Measurements from ENCODE around the gene BAIAP3.

BAIAP3 gene

GRCh38 chr16:1378804-1379303 lies 45.4 kb downstream of the BAIAP3 start:
- H3K36me3 ChIP-seq (ENCODE audit: insufficient read depth, low read length): peaks cover 26% of the 10 kb centered on the region
- H2AFZ ChIP-seq (ENCODE audit: low read depth, low read length): no peak overlapping the region

GRCh38 chr16:1379304-1380076 lies 46.0 kb downstream of the BAIAP3 start:
- Histone ChIP-seq H3K27me3 (ENCODE audit: insufficient read depth, low read length, poor library complexity) (no peaks in the 10 kb centered on the region), H2AFZ (ENCODE audit: low read depth, low read length) (no peak overlapping the region), H3K4me2 (ENCODE audit: insufficient read depth, low read length) (no peak overlapping the region), H3K4me1 (ENCODE audit: insufficient read depth, low read length) (no peaks in the 10 kb centered on the region), H3K9ac (ENCODE audit: low read depth, low read length) (no peak overlapping the region), H3K27ac (ENCODE audit: low read length) (no peak overlapping the region), H3K36me3 (ENCODE audit: insufficient read depth, low read length) (peaks cover 26% of the 10 kb centered on the region), H4K20me1 (ENCODE audit: insufficient read depth, low read length) (peaks cover 17% of the 10 kb centered on the region), H3K9me3 (ENCODE audit: insufficient read depth, low read length, severe bottlenecking) (no peaks in the 10 kb centered on the region), H3K4me3 (ENCODE audit: low read depth in 1 of 2, low read length in 2 of 2) (no peak overlapping the region), H3K79me2 (ENCODE audit: insufficient read depth, low read length) (no peaks in the 10 kb centered on the region)
- no peak for ATAC-seq (ENCODE audit: insufficient read depth, low read depth)
- no peak for DNase-seq
- TF ChIP-seq EZH2 (IDR thresholded peaks at IDR 0.05; ENCODE audit: borderline replicate concordance, low read depth, low read length, severe bottlenecking) (no peak), CTCF (IDR thresholded peaks at IDR 0.05; ENCODE audit: borderline replicate concordance, extremely low read depth, low read length, poor library complexity, severe bottlenecking) (no peak)

More at GRCh38 chr16:1378804-1379303, 45.4 kb downstream of the BAIAP3 start:
- H3K27me3 ChIP-seq (ENCODE audit: insufficient read depth, low read length, poor library complexity): no peaks in the 10 kb centered on the region
- no peak overlapping the region for H3K9ac ChIP-seq (ENCODE audit: low read depth, low read length)
- TF ChIP-seq EZH2 (IDR thresholded peaks at IDR 0.05; ENCODE audit: borderline replicate concordance, low read depth, low read length, severe bottlenecking) (no peak), CTCF (IDR thresholded peaks at IDR 0.05; ENCODE audit: borderline replicate concordance, extremely low read depth, low read length, poor library complexity, severe bottlenecking) (no peak)
- H3K4me3 ChIP-seq (ENCODE audit: low read depth in 1 of 2, low read length in 2 of 2): no peak overlapping the region
- DNase-seq: no peak
- H4K20me1 ChIP-seq (ENCODE audit: insufficient read depth, low read length): peaks cover 17% of the 10 kb centered on the region
- H3K4me2 ChIP-seq (ENCODE audit: insufficient read depth, low read length): no peak overlapping the region
- H3K9me3 ChIP-seq (ENCODE audit: insufficient read depth, low read length, severe bottlenecking): no peaks in the 10 kb centered on the region
- no peak overlapping the region for H3K27ac ChIP-seq (ENCODE audit: low read length)
- H3K79me2 ChIP-seq (ENCODE audit: insufficient read depth, low read length): no peaks in the 10 kb centered on the region
- ATAC-seq (ENCODE audit: insufficient read depth, low read depth): no peak
- no peaks in the 10 kb centered on the region for H3K4me1 ChIP-seq (ENCODE audit: insufficient read depth, low read length)

- H3K4me1 ChIP-seq (ENCODE audit: insufficient read depth, low read length): no peaks in the 10 kb centered on the region
- H2AFZ ChIP-seq (ENCODE audit: low read depth, low read length): no peak overlapping the region
- ATAC-seq (ENCODE audit: insufficient read depth, low read depth) (no peak), DNase-seq (no peak)
- no peaks in the 10 kb centered on the region for H3K27me3 ChIP-seq (ENCODE audit: insufficient read depth, low read length, poor library complexity)
- no peaks in the 10 kb centered on the region for H3K79me2 ChIP-seq (ENCODE audit: insufficient read depth, low read length)
- H4K20me1 ChIP-seq (ENCODE audit: insufficient read depth, low read length): peaks cover 17% of the 10 kb centered on the region
- no peak overlapping the region for H3K27ac ChIP-seq (ENCODE audit: low read length)
- peaks cover 32% of the 10 kb centered on the region for H3K36me3 ChIP-seq (ENCODE audit: insufficient read depth, low read length)
- H3K9me3 ChIP-seq (ENCODE audit: insufficient read depth, low read length, severe bottlenecking): no peaks in the 10 kb centered on the region
- H3K4me3 ChIP-seq (ENCODE audit: low read depth in 1 of 2, low read length in 2 of 2): no peak overlapping the region
- TF ChIP-seq CTCF (IDR thresholded peaks at IDR 0.05; ENCODE audit: borderline replicate concordance, extremely low read depth, low read length, poor library complexity, severe bottlenecking) (no peak), EZH2 (IDR thresholded peaks at IDR 0.05; ENCODE audit: borderline replicate concordance, low read depth, low read length, severe bottlenecking) (no peak)
- no peak overlapping the region for H3K4me2 ChIP-seq (ENCODE audit: insufficient read depth, low read length)
- no peak overlapping the region for H3K9ac ChIP-seq (ENCODE audit: low read depth, low read length)
Measured at GRCh38 chr16:1380195-1380594, 46.8 kb downstream of the BAIAP3 start.
